ENCODE results near the gene TTC17. TPM values are rescaled to one million over a fixed set of nuclear protein-coding genes. Genes with fewer than 3 reads are reported as not detected.
"Not testable (repeated sequence)": the region's sequence is repeated elsewhere in the genome, so short reads cannot be mapped to it uniquely, and the experiment has no call there.

The TTC17 gene
- total RNA-seq (2014; rRNA removed; shearing (Covaris generic)) = 55.3 and 68.8 TPM in 2 replicates

DNA sequence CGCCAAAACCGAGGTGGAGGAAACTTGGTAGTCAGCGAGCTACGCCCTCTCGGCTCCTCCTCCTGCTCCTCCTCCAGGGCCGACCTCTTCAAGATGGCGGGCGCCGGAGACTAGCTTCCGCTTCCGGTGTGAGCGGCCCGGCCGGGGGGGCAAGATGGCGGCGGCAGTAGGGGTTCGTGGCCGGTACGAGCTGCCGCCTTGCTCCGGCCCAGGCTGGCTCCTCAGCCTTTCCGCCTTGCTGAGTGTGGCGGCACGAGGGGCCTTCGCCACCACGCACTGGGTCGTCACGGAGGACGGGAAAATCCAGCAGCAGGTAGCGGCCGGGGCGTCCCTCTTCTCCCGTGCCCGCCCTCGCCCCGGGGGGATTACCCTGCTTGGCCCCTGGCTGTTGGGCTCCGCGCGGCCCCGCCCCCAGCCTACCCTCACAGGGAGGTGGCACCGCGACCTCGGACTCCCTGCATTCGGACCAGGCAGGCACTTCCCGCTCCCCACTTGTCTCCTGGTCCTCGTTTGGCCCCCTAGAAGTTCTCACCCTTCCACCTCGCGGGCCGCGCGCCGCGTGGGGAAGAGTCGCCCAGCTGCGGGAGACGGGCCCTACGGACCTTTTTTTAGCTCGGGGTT, at the start of gene TTC17:
Gene TTC17, plus strand, starts transcription at position 120 of the 621 bp plus-strand sequence. Its CDS starts 35 bp downstream, at position 155.
- peaks cover 10% of the 10 kb centered on the region for H3K4me1 ChIP-seq
- peak; percentile 97 for DNase-seq
- H3K27ac ChIP-seq = peak within 1 kb of the TSS; percentile 94
- H3K36me3 ChIP-seq = no peaks in the 10 kb centered on the region; the same call in 1 of the 2 replicates
- H3K4me3 ChIP-seq = peak within 1 kb of the TSS; percentile 95
- H3K9me3 ChIP-seq (replicated peaks) = no peaks in the 10 kb centered on the region
- no peaks in the 10 kb centered on the region for H3K27me3 ChIP-seq

GRCh38 chr11:43311791-43312607, 46.7 kb upstream of the TTC17 start, which contains the start of gene API5:
Gene API5 (plus strand): TSS chr11:43311996. CDS start chr11:43312128, 132 bp downstream.
- peak within 1 kb of the TSS; percentile 81 for H3K4me3 ChIP-seq
- H3K4me1 ChIP-seq = peaks cover 10% of the 10 kb centered on the region
- peak; percentile 96 to 98 for DNase-seq
- H3K27ac ChIP-seq = peak within 1 kb of the TSS; percentile 68
- H3K36me3 ChIP-seq = peaks cover 3% of the 10 kb centered on the region; the same call in 1 of the 2 replicates
- H3K27me3 ChIP-seq = no peaks in the 10 kb centered on the region; the same call in 1 of the 2 replicates
- H3K9me3 ChIP-seq (replicated peaks) = no peaks in the 10 kb centered on the region

DNA sequence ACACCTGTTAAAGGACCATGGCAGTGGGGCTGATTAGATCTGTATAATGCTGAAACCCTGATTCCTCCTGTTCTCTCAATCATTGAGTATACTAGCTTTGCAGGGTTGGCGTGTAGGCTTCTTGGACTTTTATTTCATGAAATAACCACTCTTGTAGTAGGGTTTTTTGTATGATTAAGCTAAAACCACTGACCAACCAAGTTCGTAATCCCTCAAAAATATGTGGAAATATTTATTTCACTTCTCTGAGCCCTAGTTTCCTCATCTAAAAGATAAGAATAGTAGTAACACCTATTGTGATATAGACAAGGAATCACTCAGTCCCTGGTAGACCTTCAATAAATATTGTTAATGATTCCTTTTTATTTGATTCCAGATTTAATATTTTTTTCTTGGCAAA, 42.8 kb upstream of the TTC17 start:
- Histone ChIP-seq H3K27ac (no peak overlapping the region), H3K27me3 (no peaks in the 10 kb centered on the region), H3K9me3 (replicated peaks) (no peaks in the 10 kb centered on the region), H3K4me3 (no peak overlapping the region), H3K36me3 (peaks cover 29% of the 10 kb centered on the region), H3K4me1 (peaks cover 10% of the 10 kb centered on the region)
- DNase-seq = no peak

GRCh38 chr11:43316451-43316850, 42.3 kb upstream of the TTC17 start:
- peak; percentile 35 to 38 for DNase-seq
- H3K4me3 ChIP-seq = no peak overlapping the region
- H3K27ac ChIP-seq = no peak overlapping the region
- H3K9me3 ChIP-seq (replicated peaks) = no peaks in the 10 kb centered on the region
- peaks cover 34% of the 10 kb centered on the region for H3K36me3 ChIP-seq
- no peaks in the 10 kb centered on the region for H3K27me3 ChIP-seq
- H3K4me1 ChIP-seq = peaks cover 10% of the 10 kb centered on the region

DNA sequence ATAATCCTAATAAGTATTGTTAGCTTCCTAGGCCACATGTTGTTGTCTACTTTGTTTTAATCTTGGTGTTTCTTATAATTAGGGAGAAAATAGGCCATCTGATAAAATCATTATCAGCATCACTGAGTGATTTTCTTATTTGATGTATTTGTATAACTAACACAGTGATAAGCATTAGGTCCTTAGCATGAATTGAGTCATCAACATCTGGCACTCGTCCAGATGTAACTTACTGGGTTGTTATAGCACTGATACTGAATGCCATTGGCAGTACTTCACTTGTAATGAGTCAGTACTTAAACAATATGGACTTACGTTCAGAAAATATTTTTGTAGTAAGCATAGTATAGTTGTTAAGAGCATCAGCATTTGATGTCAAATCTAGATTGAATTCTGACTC, 30.7 kb upstream of the TTC17 start:
- no peaks in the 10 kb centered on the region for H3K4me1 ChIP-seq
- DNase-seq = peak in 1 of 2 experiments; percentile 22
- H3K27ac ChIP-seq = no peak overlapping the region
- peaks cover 95% of the 10 kb centered on the region for H3K36me3 ChIP-seq
- no peak overlapping the region for H3K4me3 ChIP-seq
- H3K9me3 ChIP-seq (replicated peaks) = no peaks in the 10 kb centered on the region
- no peaks in the 10 kb centered on the region for H3K27me3 ChIP-seq

- H3K4me1 ChIP-seq = no peaks in the 10 kb centered on the region
- no peaks in the 10 kb centered on the region for H3K27me3 ChIP-seq
- no peaks in the 10 kb centered on the region for H3K9me3 ChIP-seq (replicated peaks)
- DNase-seq = no peak
- H3K36me3 ChIP-seq = peaks cover 94% of the 10 kb centered on the region
- no peak overlapping the region for H3K4me3 ChIP-seq
- H3K27ac ChIP-seq = no peak overlapping the region
These were observed 30.2 kb upstream of the TTC17 start for GRCh38 chr11:43328482-43328881.

GRCh38 chr11:43341159-43341558, 17.6 kb upstream of the TTC17 start:
- Histone ChIP-seq H3K4me1 (no peaks in the 10 kb centered on the region), H3K27me3 (no peaks in the 10 kb centered on the region), H3K4me3 (no peak overlapping the region), H3K9me3 (replicated peaks) (no peaks in the 10 kb centered on the region), H3K36me3 (peaks cover 45% of the 10 kb centered on the region), H3K27ac (no peak overlapping the region)
- DNase-seq = no peak

- not testable (repeated sequence) for H3K4me3 ChIP-seq, DNase-seq
These were observed 7.3 kb upstream of the TTC17 start for GRCh38 chr11:43351426-43351825.

DNA sequence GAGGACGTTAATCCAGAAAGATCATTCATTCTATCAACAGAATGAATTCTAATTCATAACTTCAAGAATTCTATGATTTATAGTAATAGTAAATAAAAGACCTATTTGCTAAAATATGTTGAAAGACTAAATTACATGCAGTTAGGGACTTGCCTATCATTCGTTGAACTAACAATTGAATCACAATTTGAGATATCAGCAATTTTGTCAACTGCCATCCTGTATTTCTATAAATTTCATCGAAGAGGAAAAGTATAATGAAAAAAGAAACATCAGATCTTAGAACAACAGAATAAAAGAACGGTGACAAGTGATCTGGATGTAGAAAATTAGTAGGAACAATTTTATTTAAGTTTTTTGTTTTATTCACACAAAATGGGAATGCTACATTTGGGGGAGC, 4.4 kb upstream of the TTC17 start:
- no peak for DNase-seq
- no peaks in the 10 kb centered on the region for H3K27me3 ChIP-seq
- H3K27ac ChIP-seq = no peak overlapping the region
- no peaks in the 10 kb centered on the region for H3K4me1 ChIP-seq
- H3K4me3 ChIP-seq = no peak overlapping the region
- H3K36me3 ChIP-seq = no peaks in the 10 kb centered on the region
- H3K9me3 ChIP-seq (replicated peaks) = no peaks in the 10 kb centered on the region

More at GRCh38 chr11:43351426-43351825, 7.3 kb upstream of the TTC17 start:
- H3K27me3 ChIP-seq; H3K27ac ChIP-seq; H3K9me3 ChIP-seq (replicated peaks); H3K36me3 ChIP-seq; H3K4me1 ChIP-seq: not testable (repeated sequence)

- Histone ChIP-seq H3K27me3 (no peaks in the 10 kb centered on the region), H3K36me3 (no peaks in the 10 kb centered on the region), H3K4me1 (peaks cover 10% of the 10 kb centered on the region), H3K9me3 (replicated peaks) (no peaks in the 10 kb centered on the region), H3K4me3 (no peak overlapping the region), H3K27ac (no peak overlapping the region)
- no peak for DNase-seq
These were observed 2.4 kb upstream of the TTC17 start for GRCh38 chr11:43356336-43356735.

DNA sequence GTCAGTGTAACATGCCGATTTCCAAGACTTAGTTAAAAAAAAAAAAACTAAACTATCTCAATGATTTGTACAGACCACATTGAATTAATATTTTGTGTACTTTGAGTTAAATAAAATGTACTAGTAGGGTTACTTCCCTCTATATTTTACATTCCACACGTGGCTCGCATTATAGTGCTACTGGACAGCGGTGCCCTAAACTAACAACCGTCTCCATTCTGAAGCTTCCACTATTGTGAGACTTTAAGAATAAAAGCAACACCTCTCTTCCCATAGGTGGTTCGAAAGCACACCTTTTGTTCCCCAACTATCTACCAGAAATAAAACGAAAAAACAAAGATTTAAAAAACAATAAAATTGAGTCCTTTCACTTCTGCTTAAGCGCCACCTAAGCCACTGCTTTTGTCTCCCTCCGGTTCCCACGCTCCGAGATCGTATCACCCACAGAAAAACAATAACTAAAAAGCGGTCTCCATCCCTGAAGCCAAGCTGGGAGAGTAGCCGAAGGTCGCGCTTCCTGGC, 380 bp upstream of the TTC17 start:
- peaks cover 10% of the 10 kb centered on the region for H3K4me1 ChIP-seq
- peak overlapping the region; percentile 94 for H3K27ac ChIP-seq
- no peaks in the 10 kb centered on the region for H3K9me3 ChIP-seq (replicated peaks)

GRCh38 chr11:43359422-43359818, 700 bp downstream of the TTC17 start:
- Histone ChIP-seq H3K27ac (peak overlapping the region; percentile 94), H3K4me1 (peaks cover 10% of the 10 kb centered on the region), H3K9me3 (replicated peaks) (no peaks in the 10 kb centered on the region), H3K27me3 (no peaks in the 10 kb centered on the region), H3K36me3 (no peaks in the 10 kb centered on the region; the same call in 1 of the 2 replicates), H3K4me3 (peak overlapping the region; percentile 95)
- DNase-seq = peak; percentile 43 to 59

More for the DNA sequence above, 380 bp upstream of the TTC17 start:
- peak overlapping the region; percentile 95 for H3K4me3 ChIP-seq
- H3K36me3 ChIP-seq = no peaks in the 10 kb centered on the region; the same call in 1 of the 2 replicates
- peak in 1 of 2 experiments; percentile 35 for DNase-seq
- H3K27me3 ChIP-seq = no peaks in the 10 kb centered on the region

DNA sequence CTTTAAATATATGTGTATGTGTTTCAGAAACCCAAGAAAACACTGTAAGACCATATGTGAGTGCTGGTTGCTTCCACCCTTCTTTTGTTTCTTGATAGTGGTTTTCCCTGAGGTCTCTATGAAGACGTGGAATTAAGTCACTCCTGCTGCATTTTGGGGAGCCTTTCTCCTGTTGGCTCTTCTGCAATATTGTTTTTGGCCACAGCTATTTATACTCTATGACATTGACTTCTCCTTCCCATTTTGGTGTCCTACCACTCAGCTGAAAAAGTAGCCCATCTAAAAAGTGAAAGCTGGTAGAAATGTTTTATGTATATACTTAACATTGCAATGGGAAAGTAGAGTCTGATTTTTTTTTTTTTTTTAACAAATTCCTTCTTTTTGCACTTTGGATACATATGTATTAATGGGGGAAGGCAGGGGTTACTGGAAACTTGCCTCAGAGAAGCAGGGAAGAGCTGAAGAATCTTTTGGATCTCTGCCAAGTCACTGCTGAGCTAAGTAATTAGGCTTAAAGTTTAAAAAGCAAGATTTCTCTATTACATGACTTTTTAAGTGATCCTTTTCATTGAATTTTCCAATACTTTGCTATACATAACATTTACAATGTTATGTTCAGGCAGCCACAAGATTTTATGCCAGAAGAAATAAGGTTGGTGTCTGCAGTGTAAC, 1.8 kb downstream of the TTC17 start:
- Histone ChIP-seq H3K9me3 (replicated peaks) (no peaks in the 10 kb centered on the region), H3K4me1 (peaks cover 10% of the 10 kb centered on the region), H3K4me3 (peak overlapping the region; percentile 95), H3K27me3 (no peaks in the 10 kb centered on the region), H3K27ac (peak overlapping the region; percentile 94; the same call in 1 of the 2 replicates), H3K36me3 (peaks cover 7% of the 10 kb centered on the region)
- DNase-seq = peak in 1 of 2 experiments; percentile 46

GRCh38 chr11:43366677-43367076, 8.0 kb downstream of the TTC17 start:
- Histone ChIP-seq H3K4me3 (peak overlapping the region; percentile 27), H3K4me1 (peaks cover 34% of the 10 kb centered on the region), H3K27me3 (no peaks in the 10 kb centered on the region), H3K27ac (peak overlapping the region; percentile 96), H3K9me3 (replicated peaks) (no peaks in the 10 kb centered on the region), H3K36me3 (peaks cover 16% of the 10 kb centered on the region)
- peak; percentile 13 to 61 for DNase-seq
